ENCODE measurements around the gene TGM6.

Gene TGM6

DNA sequence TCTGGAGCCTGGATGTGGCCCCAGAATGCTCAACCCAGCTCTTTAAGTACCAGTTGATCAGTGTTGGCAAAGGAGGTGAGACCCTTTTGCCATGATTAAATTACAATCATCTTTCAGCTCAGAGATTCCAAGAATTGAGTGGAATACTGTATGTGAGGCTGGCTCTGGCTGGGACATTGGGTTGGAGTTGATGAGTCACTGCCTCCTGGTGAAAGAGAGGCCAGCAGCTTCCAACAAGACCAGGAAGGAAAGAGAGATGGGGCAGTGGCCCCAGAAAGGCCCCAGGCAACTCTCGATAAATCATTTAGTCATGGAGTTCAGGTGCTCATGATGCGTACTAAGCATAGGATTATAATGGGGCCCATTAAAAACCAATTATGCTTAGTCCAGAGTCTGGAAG is 2.1 kb downstream of the TGM6 start:
- no peak for DNase-seq
- Mint-ChIP-seq H3K4me1 (peaks cover 50% of the 10 kb centered on the region), H3K27ac (no peak overlapping the region), H3K9me3 (no peaks in the 10 kb centered on the region), H3K27me3 (peaks cover 64% of the 10 kb centered on the region), H3K4me3 (no peak overlapping the region)
- ATAC-seq = no peak

DNA sequence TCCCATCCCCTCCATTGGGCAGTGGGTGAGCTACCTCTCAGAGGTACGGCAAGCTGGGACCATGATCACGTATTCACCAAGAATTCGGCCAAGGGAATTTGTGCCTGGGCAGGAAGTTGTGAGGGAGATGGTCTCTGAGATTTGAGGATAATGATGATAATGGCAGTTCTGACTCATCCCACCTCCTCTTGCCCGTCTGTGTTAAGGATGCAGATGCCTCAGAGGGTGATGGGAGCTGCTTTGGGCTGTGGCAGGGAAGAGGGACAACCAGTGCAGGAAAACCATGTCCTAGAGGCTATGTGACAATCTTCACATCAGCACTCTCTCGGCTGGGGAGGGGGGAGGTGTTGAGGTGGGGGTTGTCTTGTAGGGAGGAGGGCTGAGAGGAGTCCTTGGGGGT is 4.3 kb downstream of the TGM6 start:
- ATAC-seq = no peak
- Mint-ChIP-seq H3K9me3 (peaks cover 0 to 5% of the 10 kb centered on the region in 2 donors), H3K4me3 (no peak overlapping the region), H3K4me1 (peaks cover 34% of the 10 kb centered on the region), H3K27ac (no peak overlapping the region), H3K27me3 (peaks cover 47% of the 10 kb centered on the region)
- DNase-seq = no peak

DNA sequence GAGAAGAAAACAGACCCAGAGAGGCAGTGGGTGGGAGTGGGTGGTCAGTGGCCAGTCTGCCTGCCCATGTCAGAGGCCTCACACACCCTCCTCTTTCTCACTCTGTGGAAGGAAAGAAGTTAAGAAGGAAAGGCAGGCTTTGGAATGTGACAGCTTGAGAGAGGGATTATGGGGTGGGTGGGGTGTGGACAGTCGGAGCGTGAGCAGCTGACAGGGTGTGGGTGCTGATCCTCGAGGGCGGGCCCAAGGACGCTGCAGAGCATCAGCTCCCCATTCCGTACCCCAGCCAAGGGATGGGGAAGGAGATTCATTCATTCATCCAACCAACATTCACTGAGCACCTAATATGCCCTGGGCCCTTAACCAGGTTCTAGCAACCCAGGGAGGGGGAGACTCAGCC is 4.8 kb downstream of the TGM6 start:
- DNase-seq (no peak), ATAC-seq (no peak)
- Mint-ChIP-seq H3K27me3 (peaks cover 42% of the 10 kb centered on the region), H3K4me3 (no peak overlapping the region), H3K9me3 (peaks cover 0 to 5% of the 10 kb centered on the region in 2 donors), H3K27ac (no peak overlapping the region), H3K4me1 (peaks cover 31% of the 10 kb centered on the region)

DNA sequence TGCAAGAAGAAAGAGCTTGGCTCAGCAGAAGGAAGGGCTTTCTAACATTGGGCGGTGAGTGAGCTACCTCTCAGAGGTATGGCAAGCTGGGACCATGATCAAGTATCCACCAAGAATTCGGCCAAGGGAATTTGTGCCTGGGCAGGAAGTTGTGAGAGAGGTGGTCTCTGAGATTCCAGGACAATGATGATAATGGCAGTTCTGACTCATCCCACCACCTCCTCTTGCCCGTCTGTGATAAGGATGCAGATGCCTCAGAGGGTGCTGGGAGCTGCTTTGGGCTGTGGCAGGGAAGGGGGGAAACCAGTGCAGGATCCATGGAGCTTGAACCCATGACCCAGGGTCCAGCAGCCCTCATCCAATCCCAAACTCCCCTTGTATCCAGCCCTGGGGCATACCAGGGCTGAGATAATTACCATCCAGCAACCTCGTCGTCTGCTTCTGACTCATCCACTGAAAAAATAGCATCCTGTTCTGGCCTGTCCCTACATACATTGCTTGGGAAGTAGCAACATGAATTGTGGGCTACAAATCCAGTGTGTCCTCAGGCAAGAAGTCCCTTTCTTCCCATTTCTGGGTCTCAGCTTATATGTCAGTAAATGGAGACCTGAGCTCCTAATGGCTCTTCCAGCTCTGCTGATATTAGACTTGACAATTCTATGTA is 5.9 kb downstream of the TGM6 start:
- Mint-ChIP-seq H3K9me3 (peaks cover 0 to 5% of the 10 kb centered on the region in 2 donors), H3K4me3 (peak overlapping the region in 1 of 2 donors; percentile 37), H3K4me1 (peaks cover 31% of the 10 kb centered on the region), H3K27ac (peak overlapping the region in 1 of 2 donors; percentile 67), H3K27me3 (peaks cover 34% of the 10 kb centered on the region)
- DNase-seq (no peak), ATAC-seq (peak; percentile 32)

DNA sequence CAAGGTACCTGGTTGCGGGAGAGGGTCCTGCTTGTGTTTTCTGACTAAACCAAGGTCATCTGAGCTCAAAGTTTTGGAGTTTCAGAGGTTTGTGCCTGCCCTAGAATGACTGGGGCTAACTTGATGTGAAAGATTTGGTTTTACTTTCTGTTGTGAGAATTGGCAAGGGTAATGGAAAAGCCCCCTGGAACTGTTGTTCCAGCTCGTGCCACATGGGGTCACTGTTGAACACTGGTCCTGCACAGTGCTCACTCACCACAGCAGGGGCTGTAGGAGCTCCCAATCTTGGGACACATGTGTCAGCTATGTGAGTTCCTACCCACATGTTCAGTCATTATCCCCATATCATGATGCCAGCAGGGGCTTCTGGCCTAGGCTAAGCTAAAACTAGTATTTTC is 6.5 kb downstream of the TGM6 start:
- peaks cover 31% of the 10 kb centered on the region for H3K4me1 Mint-ChIP-seq
- H3K27ac Mint-ChIP-seq = peak overlapping the region in 1 of 2 donors; percentile 67
- peak overlapping the region in 1 of 2 donors; percentile 37 for H3K4me3 Mint-ChIP-seq
- DNase-seq = peak; percentile 69 to 81
- H3K9me3 Mint-ChIP-seq = peaks cover 0 to 5% of the 10 kb centered on the region in 2 donors
- peak; percentile 94 for ATAC-seq
- peaks cover 34% of the 10 kb centered on the region for H3K27me3 Mint-ChIP-seq

DNA sequence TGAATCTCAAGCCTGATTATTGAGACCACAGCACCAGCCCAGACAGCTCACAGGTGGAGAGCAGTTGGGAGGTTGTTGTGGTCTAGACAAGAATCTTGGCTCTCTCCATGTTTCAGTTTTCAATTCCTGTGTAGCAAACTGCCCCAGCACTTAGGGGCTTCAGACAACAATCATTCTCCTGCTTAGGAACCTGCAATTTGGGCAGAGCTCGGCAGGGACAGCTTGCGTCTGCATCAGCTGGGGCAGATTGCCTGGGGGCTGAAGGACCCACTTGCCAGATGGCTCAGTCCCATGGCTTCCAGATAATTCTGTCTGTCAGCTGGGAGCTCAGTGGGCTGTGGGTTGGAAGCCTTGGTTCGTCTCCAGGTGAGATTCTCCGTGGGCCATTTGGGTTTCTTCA is 6.9 kb downstream of the TGM6 start:
- peaks cover 31% of the 10 kb centered on the region for H3K4me1 Mint-ChIP-seq
- no peak overlapping the region for H3K27ac Mint-ChIP-seq
- ATAC-seq = no peak
- H3K27me3 Mint-ChIP-seq = peaks cover 32% of the 10 kb centered on the region
- no peak overlapping the region for H3K4me3 Mint-ChIP-seq
- no peak for DNase-seq
- peaks cover 0 to 5% of the 10 kb centered on the region in 2 donors for H3K9me3 Mint-ChIP-seq

DNA sequence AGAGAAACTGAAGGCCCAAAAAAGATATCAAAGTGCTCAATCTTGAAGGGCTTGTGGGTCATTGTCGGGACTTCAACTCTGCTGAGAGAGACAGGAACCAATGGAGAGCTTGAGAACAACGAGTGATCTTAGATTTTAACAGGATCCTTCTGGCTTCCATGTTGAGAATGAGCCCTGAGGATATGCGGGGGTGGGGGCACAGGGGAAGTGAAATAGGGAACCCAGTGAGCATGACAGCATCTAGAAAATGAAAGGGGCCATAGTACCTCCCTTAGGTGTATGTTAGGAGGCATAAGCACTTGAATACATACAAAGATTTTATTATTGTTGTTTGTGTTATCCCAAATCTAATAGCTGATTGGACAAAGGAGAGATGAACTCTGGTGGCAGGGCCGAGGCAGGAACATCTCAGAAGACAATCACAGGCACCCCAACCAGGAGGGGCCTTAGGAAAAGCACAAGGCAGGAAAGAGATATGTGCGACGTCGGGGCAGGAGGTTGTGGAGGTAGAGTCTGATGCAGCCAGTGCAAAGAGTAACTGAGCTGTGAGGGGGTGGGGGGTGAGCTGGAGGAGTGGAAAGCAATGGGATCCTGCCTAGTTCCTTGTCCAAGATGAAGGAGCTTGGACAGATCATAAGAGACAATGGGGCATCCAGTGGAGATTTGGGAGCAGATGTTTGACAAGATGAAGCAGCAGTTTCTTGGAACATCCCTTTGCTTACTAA is 10.4 kb downstream of the TGM6 start:
- Mint-ChIP-seq H3K27ac (peak overlapping the region in 1 of 2 donors; percentile 55), H3K27me3 (no peaks in the 10 kb centered on the region)
- no peak for ATAC-seq

DNA sequence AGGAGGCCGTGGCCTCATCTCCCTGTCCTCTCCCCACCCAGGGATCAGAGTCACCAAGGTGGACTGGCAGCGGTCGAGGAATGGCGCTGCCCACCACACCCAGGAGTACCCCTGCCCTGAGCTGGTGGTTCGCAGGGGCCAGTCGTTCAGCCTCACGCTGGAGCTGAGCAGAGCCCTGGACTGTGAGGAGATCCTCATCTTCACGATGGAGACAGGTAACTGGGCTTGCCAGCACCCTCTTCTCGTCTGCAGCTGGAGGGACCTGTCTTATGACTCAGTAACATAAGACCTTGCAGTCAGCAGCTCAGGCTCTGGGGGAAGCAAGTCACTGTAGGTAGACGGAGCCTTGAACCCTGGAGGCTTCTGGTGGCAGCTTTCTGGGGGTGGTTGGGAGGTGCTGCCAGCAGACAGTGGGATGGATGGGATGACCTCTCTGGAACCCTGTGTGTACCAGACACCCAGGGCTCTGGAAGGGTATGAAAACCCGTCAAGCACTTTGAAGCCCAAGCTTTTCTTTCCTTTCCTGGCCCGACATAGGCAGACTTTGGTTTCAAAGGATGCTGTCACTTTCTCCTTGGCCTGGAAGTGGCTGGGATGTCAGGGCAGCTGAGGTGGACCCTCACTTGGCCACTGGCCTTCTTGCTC is 13.8 kb downstream of the TGM6 start:
- H3K27me3 Mint-ChIP-seq = no peaks in the 10 kb centered on the region
- ATAC-seq (no peak), DNase-seq (no peak)
- no peak overlapping the region for H3K27ac Mint-ChIP-seq
- H3K4me3 Mint-ChIP-seq = no peak overlapping the region
- H3K4me1 Mint-ChIP-seq = no peaks in the 10 kb centered on the region
- H3K9me3 Mint-ChIP-seq = no peaks in the 10 kb centered on the region

More for the DNA sequence above, 10.4 kb downstream of the TGM6 start:
- Mint-ChIP-seq H3K4me3 (no peak overlapping the region), H3K4me1 (peaks cover 12% of the 10 kb centered on the region), H3K9me3 (peaks cover 0 to 5% of the 10 kb centered on the region in 2 donors)
- DNase-seq = no peak

DNA sequence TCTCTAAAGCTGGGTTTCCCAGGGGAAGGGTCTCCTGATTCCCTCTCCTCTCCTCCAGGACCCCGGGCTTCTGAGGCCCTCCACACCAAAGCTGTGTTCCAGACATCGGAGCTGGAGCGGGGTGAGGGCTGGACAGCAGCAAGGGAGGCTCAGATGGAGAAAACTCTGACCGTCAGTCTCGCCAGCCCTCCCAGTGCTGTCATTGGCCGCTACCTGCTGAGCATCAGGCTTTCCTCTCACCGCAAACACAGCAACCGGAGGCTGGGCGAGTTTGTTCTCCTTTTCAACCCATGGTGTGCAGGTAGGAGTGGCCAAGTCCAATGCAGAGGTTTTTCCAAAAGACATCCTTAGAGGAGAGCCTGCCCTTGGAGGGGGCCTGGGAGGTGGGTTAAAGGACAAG is 14.4 kb downstream of the TGM6 start:
- no peaks in the 10 kb centered on the region for H3K27me3 Mint-ChIP-seq
- no peak for ATAC-seq
- no peak for DNase-seq
- no peak overlapping the region for H3K27ac Mint-ChIP-seq
- no peaks in the 10 kb centered on the region for H3K9me3 Mint-ChIP-seq
- no peaks in the 10 kb centered on the region for H3K4me1 Mint-ChIP-seq
- H3K4me3 Mint-ChIP-seq = no peak overlapping the region

DNA sequence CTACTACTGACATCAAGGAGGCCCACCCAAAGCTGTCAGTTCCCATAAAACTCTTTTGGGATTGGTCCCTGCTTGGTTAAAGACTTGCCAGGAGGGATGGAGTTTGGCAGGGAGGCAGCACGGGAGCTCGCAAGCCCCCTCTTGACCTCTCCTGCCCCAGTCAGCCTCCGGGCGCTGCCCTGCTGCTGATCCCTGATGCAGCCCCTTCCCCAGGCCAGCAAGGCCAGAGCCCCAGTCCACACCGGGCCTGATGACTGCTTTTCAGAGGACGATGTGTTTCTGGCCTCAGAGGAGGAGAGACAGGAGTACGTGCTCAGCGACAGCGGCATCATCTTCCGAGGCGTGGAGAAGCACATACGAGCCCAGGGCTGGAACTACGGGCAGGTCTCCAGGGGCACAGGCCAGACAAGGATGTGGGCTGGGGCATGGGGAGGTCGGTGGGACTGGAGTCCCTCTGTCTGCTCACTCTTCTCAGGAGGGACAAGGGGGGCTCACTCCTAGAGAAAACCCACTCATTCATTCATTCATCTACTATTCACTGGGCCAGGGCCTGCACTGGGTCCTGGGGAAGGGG is 15.6 kb downstream of the TGM6 start:
- ATAC-seq = no peak
- no peak overlapping the region for H3K4me3 Mint-ChIP-seq
- no peaks in the 10 kb centered on the region for H3K4me1 Mint-ChIP-seq
- no peaks in the 10 kb centered on the region for H3K27me3 Mint-ChIP-seq
- H3K9me3 Mint-ChIP-seq = no peaks in the 10 kb centered on the region
- H3K27ac Mint-ChIP-seq = peak overlapping the region in 1 of 2 donors; percentile 1
- DNase-seq = no peak

DNA sequence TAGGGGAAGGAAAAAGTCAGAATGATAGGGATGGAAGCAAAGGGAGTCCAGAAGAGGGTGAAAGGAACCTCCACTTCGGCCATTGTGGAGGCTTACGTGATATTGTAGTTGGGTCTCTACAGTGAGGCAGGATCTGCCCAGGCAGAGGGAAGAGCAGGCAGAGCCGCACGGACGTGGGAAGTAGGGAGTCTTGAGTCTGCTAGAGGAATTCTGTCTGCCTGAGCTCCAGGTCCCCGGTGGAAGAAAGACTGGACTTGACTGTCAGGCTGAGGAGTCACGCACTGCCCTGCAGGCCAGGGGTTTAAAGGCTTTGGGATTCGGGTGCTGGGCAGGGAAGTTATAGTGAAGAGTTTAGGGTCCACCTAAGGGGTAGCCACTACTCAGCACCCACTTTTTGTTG is 16.4 kb downstream of the TGM6 start:
- no peaks in the 10 kb centered on the region for H3K4me1 Mint-ChIP-seq
- H3K9me3 Mint-ChIP-seq = no peaks in the 10 kb centered on the region
- no peak overlapping the region for H3K4me3 Mint-ChIP-seq
- ATAC-seq (no peak), DNase-seq (no peak)
- H3K27me3 Mint-ChIP-seq = no peaks in the 10 kb centered on the region
- H3K27ac Mint-ChIP-seq = no peak overlapping the region

DNA sequence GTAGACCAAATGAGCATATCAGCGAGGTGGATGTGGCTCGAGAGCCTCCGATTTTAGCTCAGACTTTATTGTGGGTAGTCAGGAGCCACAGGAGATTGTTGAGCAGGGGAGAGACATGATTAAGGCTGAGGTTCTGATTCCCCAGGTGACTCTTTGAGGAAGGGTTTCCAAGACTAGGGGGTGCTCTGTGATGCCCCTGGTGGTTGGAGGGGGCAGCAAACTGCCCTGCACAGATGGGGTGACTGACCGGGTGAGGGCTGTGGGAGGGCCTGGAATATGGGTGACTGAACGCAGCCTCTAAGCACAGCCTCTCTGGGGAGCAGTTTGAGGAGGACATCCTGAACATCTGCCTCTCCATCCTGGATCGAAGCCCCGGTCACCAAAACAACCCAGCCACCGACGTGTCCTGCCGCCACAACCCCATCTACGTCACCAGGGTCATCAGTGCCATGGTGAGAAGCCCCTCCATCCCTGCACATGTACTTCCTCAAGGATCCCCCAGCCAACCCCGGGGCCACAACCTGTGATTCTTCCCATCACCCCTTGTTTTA is 17.0 kb downstream of the TGM6 start:
- ATAC-seq = no peak
- Mint-ChIP-seq H3K4me3 (no peak overlapping the region), H3K9me3 (no peaks in the 10 kb centered on the region), H3K27me3 (no peaks in the 10 kb centered on the region), H3K4me1 (no peaks in the 10 kb centered on the region), H3K27ac (peak overlapping the region in 1 of 2 donors; percentile 38)
- DNase-seq = no peak

DNA sequence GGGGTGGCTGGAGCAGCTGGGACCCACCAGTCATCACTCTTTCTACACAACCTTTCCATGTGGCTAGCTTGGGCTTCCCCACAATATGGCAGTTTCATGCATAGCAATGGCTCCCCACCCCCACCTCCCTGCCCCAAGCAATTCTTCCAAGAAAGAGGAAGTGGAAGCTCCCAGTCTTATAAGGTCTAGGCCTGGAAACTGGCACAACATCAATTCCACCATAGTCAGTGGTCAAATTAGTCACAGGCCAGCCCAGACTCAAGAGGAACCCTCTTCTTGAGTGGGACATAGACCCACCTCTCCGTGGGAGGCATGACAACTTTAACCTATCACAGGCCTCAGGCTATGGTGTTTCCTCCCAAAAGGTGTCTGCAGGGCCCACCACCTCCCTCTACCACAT is 17.7 kb downstream of the TGM6 start:
- no peaks in the 10 kb centered on the region for H3K9me3 Mint-ChIP-seq
- no peak for DNase-seq
- H3K4me3 Mint-ChIP-seq = no peak overlapping the region
- no peaks in the 10 kb centered on the region for H3K27me3 Mint-ChIP-seq
- no peaks in the 10 kb centered on the region for H3K4me1 Mint-ChIP-seq
- no peak overlapping the region for H3K27ac Mint-ChIP-seq
- ATAC-seq = no peak

DNA sequence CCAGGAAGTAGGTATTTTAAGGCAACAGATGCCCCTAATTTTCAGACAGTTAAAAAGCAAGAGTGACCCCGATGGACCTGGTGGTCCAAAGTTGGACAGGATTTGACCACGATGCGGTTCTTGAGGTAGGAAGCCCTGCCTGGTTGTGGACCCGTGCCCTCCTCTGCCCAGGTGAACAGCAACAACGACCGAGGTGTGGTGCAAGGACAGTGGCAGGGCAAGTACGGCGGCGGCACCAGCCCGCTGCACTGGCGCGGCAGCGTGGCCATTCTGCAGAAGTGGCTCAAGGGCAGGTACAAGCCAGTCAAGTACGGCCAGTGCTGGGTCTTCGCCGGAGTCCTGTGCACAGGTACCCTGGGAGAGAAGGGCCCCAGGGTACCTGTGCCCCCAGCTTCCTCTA is 18.7 kb downstream of the TGM6 start:
- ATAC-seq (no peak), DNase-seq (no peak)
- H3K27me3 Mint-ChIP-seq = no peaks in the 10 kb centered on the region
- no peaks in the 10 kb centered on the region for H3K4me1 Mint-ChIP-seq
- peaks cover 0 to 5% of the 10 kb centered on the region in 2 donors for H3K9me3 Mint-ChIP-seq
- peak overlapping the region in 1 of 2 donors; percentile 64 for H3K27ac Mint-ChIP-seq
- H3K4me3 Mint-ChIP-seq = no peak overlapping the region

DNA sequence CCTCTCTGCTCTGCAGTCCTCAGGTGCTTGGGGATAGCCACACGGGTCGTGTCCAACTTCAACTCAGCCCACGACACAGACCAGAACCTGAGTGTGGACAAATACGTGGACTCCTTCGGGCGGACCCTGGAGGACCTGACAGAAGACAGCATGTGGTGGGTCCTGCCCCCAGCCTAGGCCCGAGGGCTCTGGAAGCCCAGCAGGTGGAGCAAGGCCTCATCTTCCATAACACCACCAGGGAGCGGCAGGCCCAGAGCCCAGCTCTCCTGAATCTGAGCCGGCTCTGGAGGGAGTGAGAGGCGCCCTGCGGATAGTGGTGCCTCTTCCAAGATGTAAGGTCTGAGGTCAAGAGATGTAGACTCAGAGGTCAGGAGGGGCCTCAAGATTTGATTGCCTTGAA is 19.6 kb downstream of the TGM6 start:
- Mint-ChIP-seq H3K4me3 (no peak overlapping the region), H3K9me3 (peaks cover 0 to 13% of the 10 kb centered on the region in 2 donors), H3K4me1 (no peaks in the 10 kb centered on the region), H3K27me3 (no peaks in the 10 kb centered on the region), H3K27ac (no peak overlapping the region)
- DNase-seq = no peak
- no peak for ATAC-seq
